GM12865 (cell line): Measurements from ENCODE around the gene TCP11.
"Not testable (repeated sequence)": the region's sequence is repeated elsewhere in the genome, so short reads cannot be mapped to it uniquely, and the experiment has no call there.

Experiments
- DNase-seq: peaks from one replicate; pipeline ENCODE4 v3.0.0; 2010; ENCODE audit warnings: low read depth
- H3K4me3 ChIP-seq: 2 replicates; pipeline ENCODE4 v1.5.1; 2011; ENCODE audit warnings: mild to moderate bottlenecking, low read depth, low read length, control low read depth
- TF ChIP-seq, protein P1 (sequence below): IDR thresholded peaks from 2 replicates; pipeline ENCODE4 v1.5.1; 2011; ENCODE audit warnings: low read length, control low read depth, low read depth, inconsistent platforms; ENCODE audit not compliant: insufficient read depth; ENCODE audit errors: missing control alignments

Gene TCP11

DNA sequence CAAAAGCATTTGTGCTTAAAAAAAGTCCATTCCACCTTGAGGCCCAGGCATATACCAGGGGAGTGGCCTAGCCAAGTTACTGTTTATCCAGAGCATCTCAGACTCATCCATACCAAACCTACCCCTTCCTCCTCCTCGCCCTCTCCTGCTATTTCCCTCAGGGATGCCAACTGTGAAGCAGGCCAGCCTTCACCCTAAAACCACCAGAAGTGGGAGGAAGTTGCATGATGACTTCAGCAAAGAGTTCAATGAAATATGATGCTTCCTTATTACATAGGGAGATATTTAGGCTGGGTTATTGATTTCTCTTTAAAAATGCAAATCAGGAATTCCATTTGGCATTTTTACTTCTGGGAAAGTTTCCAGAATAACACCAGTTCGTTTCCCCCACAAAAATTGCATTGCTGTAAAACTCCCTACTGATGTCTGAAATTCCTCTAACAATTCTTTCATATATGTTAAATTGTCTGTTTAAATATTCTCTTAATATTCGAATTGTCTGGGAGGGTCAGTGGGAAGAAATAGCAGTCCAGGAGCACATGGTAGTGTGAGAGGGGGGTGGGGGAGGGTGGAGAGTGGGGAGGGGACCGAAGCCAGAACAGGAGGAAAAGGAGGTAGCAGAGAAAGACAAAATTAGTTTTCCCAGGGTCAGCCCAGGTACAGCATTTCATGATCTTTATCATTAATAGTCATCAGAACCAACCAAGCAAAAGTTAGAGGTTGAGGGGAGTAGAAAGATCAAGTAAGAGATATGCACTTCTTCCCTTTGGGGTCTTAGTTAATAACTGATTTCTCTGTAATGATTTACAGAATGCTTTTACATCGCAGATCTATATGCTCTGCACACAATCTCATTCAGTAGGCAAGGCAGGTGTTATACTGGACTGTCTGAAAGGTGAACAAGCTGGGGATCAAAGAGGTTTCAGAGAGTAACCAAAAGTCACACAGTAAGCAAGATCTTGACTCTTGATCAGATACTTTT lies 1.7 kb upstream of the TCP11 start:
- H3K4me3 ChIP-seq, result no peak overlapping the region
- TF ChIP-seq, protein P1, sequence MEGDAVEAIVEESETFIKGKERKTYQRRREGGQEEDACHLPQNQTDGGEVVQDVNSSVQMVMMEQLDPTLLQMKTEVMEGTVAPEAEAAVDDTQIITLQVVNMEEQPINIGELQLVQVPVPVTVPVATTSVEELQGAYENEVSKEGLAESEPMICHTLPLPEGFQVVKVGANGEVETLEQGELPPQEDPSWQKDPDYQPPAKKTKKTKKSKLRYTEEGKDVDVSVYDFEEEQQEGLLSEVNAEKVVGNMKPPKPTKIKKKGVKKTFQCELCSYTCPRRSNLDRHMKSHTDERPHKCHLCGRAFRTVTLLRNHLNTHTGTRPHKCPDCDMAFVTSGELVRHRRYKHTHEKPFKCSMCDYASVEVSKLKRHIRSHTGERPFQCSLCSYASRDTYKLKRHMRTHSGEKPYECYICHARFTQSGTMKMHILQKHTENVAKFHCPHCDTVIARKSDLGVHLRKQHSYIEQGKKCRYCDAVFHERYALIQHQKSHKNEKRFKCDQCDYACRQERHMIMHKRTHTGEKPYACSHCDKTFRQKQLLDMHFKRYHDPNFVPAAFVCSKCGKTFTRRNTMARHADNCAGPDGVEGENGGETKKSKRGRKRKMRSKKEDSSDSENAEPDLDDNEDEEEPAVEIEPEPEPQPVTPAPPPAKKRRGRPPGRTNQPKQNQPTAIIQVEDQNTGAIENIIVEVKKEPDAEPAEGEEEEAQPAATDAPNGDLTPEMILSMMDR, result no peak
- no peak for DNase-seq

DNA sequence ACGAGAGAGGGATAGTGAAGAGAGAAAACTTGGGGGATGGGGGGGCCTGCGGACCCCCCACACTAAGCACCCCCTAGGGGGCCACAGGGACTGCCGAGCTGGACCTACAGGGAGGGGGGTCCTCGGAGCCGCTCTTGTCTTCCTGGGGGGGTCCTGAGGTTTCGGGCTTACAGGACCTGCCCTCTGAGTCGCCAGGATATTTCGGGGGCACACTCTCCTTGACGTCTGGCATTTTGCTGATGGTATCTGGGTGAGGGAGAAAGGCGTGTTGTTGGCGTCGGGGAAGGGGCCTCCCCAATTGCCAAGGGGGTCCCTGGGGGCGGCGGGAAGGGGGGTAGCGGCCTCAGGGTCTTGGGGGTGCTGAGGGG lies 516 bp downstream of the TCP11 start:
- TF ChIP-seq, protein P1, result no peak
- no peak overlapping the region; the same call in 1 of the 2 replicates for H3K4me3 ChIP-seq

DNA sequence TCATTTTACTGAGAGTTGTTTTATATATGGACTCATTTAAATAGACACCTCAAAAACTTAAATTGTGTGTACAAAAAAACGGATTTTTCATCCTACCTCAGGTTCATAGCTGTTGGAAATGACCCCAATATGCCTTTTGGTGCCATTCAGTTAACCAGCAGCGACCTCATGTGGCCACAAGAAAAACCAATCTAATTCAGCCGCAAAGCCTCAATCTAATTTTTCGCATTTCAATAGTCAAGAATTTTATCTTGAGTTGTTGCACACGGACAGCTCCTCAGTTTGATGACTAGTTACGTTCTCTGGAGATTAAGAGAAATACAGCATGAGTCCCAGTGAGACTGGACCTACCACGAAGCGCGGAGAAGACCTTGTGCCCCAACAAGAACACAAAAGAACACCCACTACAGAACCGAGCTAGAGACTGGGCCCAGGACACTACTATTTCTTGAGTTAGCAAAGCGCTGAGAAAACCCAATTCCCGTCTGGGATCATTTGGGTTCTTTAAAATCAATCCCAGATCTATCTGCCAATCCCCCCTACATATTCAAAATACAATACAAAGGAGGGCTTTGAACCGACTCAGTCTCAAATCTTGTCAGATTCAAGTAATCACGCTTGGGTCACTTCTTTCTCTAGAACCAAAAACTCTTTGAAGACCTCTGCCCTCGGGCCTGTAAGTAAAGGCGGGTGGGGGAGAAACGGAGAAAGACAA lies 1.1 kb downstream of the TCP11 start:
- DNase-seq, result peak; percentile 76
- TF ChIP-seq, protein P1, result peak; percentile 79
- H3K4me3 ChIP-seq, result no peak overlapping the region

More for the DNA sequence above, 516 bp downstream of the TCP11 start:
- no peak for DNase-seq

- no peak overlapping the region for H3K4me3 ChIP-seq
- no peak for DNase-seq
- TF ChIP-seq, protein P1, result no peak
Observed at GRCh38 chr6:35139470-35139869, 1.7 kb downstream of the TCP11 start.

- H3K4me3 ChIP-seq, DNase-seq: not testable (repeated sequence)
Observed at GRCh38 chr6:35138191-35138590, 2.9 kb downstream of the TCP11 start.

- DNase-seq, result no peak
- TF ChIP-seq, protein P1, result no peak
- H3K4me3 ChIP-seq, result no peak overlapping the region
Observed at GRCh38 chr6:35136185-35136584, 5.0 kb downstream of the TCP11 start.

GRCh38 chr6:35128496-35128895 lies 12.6 kb downstream of the TCP11 start:
- no peak overlapping the region for H3K4me3 ChIP-seq
- TF ChIP-seq, protein P1, result no peak
- no peak for DNase-seq
